Right renal pelvis (tissue), 4 donors: ENCODE results near the gene EXD2. TPM values are rescaled to one million over a fixed set of nuclear protein-coding genes. Genes with fewer than 3 reads are reported as not detected.
"Not testable (repeated sequence)": the region's sequence is repeated elsewhere in the genome, so short reads cannot be mapped to it uniquely, and the experiment has no call there.

Source experiments
- DNase-seq, 4 donors: peaks; one replicate each; pipeline ENCODE4 v3.0.0-alpha.2; 2013; ENCODE audit warnings: low read depth in 4 of 4, low spot score in 3 of 4, missing footprints in 1 of 4
- polyA plus RNA-seq, 4 donors: library from polyadenylated mRNA; unstranded; fragments of 120-200 nt; gene quantifications; one replicate each; pipeline ENCODE4 v1.2.1, GENCODE V29; 2013; ENCODE audit not compliant: insufficient read length in 4 of 4

The EXD2 gene, protein sequence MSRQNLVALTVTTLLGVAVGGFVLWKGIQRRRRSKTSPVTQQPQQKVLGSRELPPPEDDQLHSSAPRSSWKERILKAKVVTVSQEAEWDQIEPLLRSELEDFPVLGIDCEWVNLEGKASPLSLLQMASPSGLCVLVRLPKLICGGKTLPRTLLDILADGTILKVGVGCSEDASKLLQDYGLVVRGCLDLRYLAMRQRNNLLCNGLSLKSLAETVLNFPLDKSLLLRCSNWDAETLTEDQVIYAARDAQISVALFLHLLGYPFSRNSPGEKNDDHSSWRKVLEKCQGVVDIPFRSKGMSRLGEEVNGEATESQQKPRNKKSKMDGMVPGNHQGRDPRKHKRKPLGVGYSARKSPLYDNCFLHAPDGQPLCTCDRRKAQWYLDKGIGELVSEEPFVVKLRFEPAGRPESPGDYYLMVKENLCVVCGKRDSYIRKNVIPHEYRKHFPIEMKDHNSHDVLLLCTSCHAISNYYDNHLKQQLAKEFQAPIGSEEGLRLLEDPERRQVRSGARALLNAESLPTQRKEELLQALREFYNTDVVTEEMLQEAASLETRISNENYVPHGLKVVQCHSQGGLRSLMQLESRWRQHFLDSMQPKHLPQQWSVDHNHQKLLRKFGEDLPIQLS
- polyA plus RNA-seq = 10 to 100 TPM; 22.7 to 36.3 (median 33.8) TPM

DNA sequence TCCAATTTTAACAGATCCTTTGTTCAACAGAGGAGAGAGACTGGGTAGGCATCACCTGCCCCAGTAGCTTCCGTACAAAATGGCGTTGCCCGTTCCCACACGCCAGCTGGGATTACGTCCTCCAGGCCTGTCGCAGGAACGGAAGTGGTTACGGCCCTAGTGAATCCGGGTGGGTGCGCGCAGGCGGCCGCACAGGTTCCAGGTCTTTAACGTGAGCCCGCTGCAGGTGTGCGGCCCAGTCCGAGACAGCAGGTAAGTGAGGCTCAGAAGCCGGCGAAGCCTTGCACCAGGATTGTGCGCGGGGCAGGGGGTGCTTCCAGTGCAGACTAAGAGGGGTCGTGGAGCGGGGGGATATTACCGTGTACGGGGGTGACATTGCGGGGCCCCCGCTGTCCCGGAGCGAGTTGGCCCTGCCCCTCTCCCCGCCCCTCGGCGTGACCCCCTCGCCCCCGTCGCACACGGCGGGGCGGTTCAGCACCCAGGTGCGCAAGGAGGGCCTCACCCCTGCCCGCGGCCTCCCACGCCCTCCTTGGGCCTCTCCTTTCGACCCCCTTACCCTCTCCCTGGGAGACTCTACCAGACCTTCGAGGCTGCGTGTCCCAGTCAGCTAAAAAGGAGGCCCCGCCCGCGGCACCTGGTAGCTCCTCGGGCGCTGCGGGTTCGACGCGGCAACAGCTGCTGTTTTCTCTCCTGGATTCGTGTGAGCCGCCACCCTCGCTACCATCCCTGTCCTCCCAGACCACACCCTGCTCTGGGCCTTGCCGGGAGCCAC, at the start of gene EXD2:
Gene EXD2 (plus strand): TSS at position 159 of the 772 bp plus-strand sequence. CDS start 17,973 bp downstream, outside the sequence.
- peak; percentile 79 to 89 (median 86) for DNase-seq

DNA sequence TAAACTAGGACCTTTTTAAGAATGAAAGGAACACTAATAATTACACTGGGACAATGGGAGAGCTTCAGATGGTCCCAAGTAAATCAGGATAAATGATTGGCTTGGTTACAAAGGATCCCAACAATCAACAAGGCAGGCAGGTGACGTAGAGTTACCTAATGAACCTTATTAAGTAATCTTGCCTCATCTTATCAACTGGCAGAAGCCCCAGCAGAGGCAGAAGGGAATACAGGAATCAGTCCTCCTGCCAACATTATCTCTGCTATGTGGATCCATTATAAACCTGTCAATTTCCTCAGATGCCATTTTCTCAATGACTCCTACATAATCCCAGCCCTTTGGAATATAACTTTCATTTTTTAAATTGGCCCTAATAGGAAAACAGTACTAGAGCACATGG, 49.7 kb upstream of the EXD2 start:
- DNase-seq = no peak

DNA sequence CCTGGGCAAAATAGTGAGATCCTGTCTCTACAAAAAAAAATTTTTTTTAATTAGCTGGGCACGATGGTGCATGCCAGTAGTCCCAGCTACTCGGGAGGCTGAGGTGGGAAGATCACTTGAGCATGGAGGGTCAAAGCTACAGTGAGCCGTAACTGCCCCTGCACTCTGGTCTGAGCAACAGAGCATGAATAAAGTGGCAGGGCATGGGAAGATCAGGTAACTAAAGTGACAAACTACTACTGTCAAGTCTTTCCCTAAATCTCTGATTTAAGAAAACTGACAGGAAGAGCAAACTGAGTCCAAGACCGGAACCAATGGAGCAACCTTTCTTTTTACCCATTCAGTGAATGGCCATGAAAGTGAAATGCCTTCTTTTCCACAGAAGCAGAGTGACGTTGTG, 49.2 kb upstream of the EXD2 start:
- DNase-seq = no peak

DNA sequence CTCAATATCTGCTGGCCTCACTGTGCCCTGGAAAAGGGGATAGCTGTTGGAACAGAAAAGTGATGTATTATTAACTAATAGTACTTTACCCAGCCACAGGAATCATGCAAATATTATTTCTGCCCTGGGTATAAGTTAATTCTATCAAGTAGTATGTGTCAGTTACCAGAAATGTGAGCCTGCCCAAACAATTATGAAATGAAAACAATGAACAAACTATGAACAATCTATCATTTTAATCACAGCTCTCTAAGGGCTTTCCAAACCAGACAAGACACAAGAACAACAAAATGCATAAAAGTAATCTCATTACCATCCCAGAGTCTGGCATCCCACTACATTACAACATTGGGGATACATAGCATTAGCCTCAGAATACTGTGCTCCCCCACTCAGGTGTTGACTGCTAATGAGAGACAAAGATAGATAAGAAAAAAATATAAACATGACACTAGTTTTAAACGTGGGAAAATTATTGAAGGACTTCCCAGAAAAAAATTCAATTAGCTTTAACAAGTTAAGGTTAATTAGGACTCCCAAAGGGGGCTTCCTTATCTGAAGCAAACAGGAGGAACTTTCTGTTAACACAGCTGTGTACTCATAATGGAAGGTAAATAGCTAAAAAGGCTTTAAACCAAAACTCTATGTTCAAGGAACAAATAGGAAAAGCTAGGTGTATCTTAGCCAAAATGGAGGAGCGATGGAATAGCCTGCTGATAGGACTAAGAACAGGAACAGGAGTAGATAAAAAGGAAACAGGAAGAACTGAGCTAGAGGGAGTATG, 41.6 kb upstream of the EXD2 start:
- DNase-seq = no peak

DNA sequence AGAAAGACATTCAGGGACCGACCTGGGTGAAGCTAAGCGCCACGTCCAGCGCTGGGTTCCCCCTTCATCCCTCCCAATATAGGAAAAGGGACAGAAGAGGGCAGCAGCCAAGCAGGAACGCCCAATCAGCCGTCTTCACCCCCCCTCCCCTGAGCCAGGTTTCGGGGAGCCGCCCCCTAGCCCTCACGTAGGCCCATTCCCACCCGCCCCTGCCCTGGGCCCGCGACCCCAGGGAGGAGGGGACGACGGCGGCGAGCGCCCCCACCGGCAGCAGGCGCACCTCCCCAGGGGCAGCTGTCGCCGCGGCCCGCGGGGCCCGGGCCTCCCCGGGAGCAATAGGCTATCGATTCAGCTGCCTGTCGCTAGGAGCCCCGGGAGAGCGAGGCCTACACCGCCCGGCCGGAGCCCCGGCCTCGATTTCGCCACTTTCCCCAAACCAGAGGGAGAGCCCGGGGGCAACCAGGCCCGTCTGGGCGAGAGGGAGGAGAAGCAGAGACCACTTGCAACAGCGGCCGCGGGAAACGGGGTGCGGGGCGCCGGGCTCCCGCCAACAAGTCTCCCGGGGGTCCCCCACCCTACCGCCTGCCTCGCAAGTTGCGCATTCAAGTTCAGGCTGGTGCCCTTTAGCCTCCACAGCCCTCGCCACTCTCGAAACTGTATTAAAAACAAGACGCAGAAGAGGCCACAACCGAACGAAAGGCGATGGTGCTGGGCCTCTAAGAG, 39.7 kb upstream of the EXD2 start:
- peak; percentile 41 to 63 (median 52) for DNase-seq

DNA sequence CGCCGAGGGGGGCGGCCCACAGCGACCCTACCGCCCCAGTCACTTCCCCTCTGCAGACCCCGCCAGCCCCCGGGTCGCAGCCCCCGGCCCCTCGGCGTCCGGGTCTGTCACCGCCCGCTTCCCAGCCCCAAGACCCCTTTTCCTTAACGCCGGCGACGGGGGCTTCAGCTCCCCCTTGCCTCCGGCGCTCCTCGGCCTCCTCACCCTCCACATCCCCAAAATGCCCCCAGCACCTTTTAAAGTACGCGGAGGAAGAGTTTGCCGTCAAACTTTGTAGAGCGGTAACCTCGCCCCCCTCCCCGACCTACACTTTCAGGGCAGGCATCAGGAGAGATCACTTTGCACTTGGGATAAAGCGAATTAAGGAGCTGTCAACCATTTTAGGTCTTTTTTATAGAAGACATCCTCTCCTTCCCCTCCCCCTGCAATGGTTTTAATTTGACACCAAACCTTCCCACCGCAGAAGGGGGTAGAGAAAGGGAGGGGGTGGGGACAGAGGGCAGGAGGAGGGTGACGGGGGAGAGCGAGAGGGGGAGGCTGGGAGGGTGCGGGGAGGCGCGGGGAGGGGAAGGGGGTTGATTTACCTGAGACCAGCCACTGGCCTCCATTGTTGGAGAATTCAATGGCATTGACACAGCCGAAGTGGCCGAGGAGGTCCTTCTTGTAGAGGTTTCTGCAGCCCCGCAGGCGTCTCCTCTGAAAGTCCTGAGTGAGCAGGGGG, 39.0 kb upstream of the EXD2 start:
- peak; percentile 36 to 44 (median 40) for DNase-seq

DNA sequence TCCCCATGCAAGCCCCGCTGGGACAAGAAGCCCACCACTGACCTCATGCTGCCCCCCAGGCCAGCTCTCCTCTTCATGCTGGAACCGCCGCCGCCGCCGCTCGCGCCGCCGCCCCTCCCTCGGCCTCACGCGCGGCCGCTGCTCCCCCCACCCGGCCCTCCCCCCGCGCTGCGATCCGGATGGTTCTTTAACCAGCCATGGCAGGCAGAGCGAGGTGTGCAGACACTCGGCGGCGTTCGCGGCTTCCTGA, 38.5 kb upstream of the EXD2 start, which contains the start of gene DCAF5:
Gene DCAF5 (minus strand): TSS at position 218 of the 250 bp plus-strand sequence. CDS start 141 bp downstream, at position 77.
- DNase-seq = no peak

DNA sequence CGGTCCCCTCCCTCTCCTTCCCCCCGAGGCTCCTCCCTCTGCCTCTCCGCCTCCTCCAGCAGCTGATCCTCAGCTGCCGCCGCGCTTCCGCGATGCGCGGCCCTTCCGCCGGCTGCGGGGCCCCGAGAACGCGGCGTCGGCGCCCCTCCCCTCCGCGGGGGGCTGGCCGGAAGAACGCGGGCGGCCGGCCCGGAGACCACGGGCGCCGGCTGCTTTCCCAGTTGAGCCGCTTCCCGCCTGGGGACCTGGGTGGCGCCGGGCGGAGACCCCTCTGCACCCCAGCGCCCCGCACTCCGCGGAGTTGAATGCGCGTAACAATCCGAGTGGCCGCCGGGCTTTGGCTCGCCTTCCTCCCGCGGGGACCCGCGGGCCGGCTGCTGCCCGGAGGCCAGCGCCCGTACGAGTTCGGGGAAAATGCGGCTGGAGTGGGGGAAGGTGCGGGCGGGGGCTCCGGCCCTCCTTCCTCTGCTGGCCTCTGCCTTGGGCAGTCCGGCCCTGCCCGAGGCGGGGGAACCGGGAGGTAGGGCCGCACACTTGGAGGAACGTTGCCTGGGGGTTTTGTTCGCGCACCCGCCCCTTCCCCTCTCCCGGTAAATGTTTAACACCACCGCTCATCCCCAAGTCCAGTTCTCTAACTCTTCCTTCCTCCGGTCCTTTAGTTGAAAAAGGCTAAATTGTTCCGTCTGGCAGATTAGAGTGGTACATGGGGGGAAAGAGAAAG, 38.0 kb upstream of the EXD2 start:
- peak; percentile 78 to 86 (median 83) for DNase-seq

DNA sequence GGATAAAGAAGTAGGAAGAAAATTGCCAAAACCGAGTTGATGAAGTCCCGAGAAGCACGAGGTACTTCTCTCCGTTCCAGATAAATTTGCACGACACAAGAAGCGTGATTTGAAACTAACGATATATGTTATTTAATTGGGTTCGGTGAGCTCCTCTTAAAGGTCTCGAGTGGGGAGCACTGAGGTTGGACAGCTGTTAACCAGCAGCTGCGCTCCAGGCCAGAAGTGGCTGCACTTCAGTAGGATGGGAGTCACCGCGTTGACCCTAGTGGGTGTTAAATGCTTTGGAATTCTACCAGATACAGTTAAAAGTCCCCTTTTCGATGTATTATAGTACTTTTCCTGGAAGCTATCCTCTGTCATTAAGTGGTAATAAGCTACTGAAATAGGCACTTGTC, 37.4 kb upstream of the EXD2 start:
- DNase-seq = peak in 2 of 4 donors; percentile 12 to 18

DNA sequence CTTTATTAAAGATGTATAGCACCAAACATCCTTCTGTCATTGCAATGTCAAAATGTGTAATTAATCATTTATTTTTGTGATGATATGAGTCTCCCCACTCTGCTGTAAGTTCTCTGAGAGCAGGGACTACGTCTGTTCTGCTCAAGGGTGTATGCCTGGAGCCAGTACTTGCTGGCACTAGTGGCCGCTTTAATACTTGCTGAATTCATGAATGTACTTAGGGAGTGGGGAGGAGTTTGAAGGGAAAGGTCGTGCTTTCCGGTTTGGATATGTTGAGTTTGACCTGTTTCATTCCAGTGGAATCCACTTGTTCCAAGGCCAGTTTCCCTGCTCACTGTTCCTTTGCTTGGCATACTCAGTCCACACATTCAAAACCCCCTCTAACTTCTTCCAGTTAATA, 36.5 kb upstream of the EXD2 start:
- DNase-seq = peak in 1 of 4 donors; percentile 7

DNA sequence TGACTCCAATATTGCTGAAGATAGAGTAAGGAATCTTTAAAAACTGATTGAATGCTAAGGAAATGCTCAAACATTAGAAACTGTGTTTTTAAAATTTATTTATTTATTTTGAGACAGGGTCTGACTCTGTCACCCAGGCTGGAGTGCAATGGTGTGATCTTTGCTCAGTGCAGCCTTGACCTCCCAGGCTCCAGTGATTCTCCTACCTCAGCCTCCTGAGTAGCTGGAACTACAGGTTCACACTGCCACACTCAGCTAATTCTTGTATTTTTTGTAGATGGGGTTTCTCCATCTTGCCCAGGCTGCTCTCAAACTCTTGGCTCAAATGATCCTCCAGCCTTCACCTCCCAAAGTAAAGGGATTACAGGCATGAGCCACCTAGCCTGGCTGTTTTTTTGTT, 35.1 kb upstream of the EXD2 start:
- no peak for DNase-seq

DNA sequence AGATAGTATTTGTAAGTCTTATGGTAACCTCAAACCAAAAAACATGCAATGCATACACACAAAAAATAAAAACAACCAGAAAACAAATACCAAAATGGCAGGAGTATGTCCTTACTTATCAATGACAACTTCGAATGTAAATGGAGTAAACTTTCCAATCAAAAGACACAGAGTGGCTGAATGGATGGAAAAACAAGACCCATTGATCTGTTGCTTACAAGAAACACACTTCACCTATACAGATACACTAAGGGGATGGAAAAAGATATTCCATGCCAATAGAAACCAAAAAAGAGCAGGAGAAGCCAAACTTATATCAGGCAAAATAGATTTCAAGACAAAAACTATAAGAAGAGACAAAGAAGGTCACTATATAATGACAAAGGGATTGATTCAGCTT, 29.7 kb upstream of the EXD2 start:
- no peak for DNase-seq

DNA sequence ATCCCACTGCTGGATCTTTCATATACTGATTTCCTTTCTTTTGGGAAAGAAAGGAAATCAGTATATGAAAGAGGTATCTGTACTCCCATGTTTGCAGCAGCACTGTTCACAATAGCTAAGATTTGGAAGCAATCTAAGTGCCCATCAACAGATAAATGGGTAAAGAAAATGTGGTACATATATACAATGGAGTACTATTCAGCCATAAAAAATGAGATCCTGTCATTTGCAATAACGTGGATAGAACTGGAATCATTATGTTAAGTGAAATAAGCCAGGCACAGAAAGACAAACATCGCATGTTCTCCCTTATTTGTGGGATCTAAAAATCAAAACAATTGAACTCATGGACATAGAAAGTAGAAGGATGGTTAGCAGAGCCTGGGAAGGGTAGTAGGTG, 25.5 kb upstream of the EXD2 start:
- not testable (repeated sequence) for DNase-seq

DNA sequence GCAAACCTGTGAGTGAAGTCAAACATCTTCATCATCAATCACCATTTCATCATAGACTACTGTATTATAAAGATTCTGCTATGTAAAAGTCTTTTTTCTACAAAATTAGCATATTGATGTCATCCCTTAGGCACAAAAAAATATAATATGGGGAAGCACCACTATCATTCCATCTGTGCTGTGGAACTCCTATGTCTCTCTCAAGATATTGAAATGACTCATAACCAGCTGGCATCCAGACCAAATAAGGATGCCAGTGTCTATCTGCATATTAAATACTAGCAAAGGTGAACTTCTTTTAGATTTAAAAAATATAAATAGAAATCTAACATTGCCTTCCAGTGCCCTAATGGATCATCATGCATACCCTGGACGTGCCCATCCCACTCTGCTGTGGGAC, 20.5 kb upstream of the EXD2 start:
- DNase-seq = no peak

DNA sequence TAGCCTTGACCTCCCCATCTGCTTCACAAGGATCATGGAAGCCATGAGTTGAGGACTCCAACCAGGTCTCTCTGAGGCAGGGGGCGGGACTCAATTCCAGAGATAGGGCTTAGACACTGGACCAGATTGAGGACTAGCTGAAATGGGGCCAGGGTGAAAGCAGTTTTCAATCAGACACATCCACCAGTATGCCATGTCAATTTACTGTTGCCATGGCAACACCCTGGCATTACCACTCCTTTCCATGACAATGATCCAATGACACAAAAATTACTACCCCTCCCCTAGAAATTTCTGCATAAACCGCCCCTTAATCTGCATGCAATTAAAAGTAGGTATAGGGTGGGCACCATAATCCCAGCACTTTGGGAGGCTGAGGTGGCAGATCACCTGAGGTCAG, 19.7 kb upstream of the EXD2 start:
- DNase-seq = no peak

DNA sequence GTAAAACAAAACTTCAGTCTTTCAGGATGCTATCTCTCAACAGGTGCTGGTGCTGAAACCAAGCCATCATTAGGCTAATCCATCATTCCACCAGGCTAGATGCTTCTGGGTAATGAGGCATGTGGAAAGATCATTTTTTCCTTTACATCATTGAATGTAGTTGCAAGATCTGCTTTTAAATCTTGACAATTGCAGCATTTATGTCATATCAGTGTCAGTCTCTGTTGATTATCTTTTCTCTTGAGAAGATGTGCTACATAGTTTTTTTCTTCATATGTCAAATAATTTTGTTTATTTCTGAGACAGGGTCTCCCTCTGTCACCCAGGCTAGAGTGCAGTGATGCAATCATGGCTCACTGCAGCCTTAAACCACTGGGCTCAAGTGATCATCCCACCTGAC, 16.2 kb upstream of the EXD2 start:
- no peak for DNase-seq

DNA sequence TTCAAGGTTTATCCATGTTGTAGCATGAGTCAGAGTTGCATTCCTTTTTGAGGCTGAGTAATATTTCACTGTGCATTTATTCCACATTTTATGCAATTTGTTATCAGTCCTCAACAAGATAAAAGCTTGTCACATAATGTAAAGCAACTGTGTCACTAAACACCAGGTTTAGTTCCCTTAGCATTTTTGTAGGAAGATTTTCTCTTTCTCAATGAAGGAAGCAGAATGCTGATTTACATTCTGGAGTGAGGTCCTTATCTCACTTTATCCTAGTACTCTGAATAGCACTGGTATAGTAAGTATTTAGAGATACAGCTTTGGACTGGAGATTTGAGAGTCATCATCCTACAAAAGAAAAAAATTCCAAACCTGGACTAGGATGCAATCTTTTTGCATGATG, 9.8 kb upstream of the EXD2 start:
- no peak for DNase-seq

DNA sequence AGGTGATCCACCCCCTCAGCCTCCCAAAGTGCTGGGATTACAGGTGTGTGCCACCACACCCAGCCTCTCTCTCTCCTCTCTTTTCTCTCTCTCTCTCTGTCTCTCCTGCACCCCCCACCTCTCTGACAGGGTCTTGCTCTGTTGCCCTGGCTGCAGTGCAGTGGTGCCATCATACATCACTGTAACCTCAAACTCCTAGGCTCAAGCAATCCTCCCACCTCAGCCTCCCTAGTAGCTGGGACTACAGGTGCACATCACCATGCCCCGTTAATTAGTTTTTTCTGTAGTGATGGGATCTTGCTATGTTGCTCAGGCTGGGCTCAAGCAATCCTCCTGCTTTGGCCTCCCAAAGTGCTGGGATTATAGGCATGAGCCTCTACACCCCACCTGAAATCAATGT, 8.7 kb upstream of the EXD2 start:
- DNase-seq = not testable (repeated sequence)

DNA sequence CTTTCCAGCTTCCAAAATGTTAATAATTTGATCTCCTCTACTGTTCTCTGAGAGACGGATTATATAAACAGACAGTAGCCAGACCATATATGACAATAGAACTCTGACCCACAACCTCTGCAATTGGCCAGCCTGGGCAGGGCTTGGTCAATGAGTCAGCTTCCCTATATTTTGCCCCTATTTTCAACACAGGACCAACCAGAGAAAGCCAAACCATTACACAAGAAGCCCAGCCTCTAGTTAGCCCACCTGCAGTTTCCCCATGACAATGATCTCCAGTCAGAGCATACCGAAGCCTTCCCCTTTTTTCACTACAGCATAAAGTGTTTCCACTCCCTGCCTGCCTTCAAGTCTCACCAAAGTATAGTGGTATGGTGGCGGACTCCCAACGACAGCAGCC, 7.6 kb upstream of the EXD2 start:
- no peak for DNase-seq
